ENCODE data around the gene RUSF1.
A peak's percentile ranks its signal among the peaks of the same experiment; 100 is the strongest.
"Not testable (repeated sequence)": the region's sequence is repeated elsewhere in the genome, so short reads cannot be mapped to it uniquely, and the experiment has no call there.

The RUSF1 gene

DNA sequence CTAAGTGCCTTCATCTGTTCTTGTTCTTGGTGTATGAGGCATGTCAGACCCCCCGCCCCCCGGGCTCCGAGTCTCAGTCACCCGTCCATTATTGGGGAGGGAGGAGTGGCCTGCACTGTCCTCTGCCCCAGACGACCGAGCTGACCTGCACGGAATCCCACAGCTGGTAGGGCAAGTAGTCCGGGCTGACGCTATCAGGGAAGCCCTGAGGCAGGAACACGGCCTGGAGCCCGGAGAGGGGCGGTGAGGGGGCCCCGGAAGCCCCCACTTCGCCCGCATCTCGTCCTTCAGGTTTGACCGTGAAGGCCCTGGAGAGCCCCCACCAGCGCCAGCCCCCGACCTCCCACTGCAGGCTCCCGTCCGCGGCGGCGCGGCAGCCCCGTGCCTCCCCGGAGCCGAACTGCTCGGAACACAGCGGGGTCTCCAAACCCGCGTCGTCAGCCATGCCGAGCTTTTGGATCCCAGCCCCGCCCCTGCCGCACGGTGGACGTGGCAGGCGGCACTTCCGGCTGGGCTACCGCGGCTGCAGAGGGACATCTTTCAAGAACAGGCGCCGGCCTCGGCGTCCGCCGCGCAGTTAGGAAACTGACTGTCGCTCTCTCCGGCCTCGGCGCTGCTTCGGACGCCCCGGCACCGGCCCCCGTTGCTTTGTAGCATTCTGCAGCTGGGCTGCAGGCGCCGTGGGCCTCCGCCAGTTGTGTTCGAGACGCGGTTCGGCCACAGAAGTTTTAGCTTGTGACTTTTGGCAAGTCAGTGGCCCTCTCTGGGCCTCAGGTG is at the start of gene RUSF1:
Gene RUSF1, minus strand, starts transcription at position 463 of the 777 bp plus-strand sequence. Its CDS starts 18 bp downstream, at position 445.
- Histone ChIP-seq H3K4me2 (ENCODE audit: low read depth, low read length, poor library complexity, severe bottlenecking) (peak within 1 kb of the TSS; percentile 81), H3K9me2 (replicated peaks; ENCODE audit: insufficient read depth, low read length) (no peaks in the 10 kb centered on the region), H3K27me3 (ENCODE audit: low read length) (no peaks in the 10 kb centered on the region), H3K9ac (ENCODE audit: low read length) (peak within 1 kb of the TSS; percentile 84), H3K79me2 (ENCODE audit: insufficient read depth, low read length) (peaks cover 11% of the 10 kb centered on the region; the same call in 1 of the 2 replicates), H3K36me3 (ENCODE audit: low read length) (no peaks in the 10 kb centered on the region), H3K27ac (ENCODE audit: low read depth, low read length) (peak within 1 kb of the TSS; percentile 55), H3K9me3 (ENCODE audit: insufficient read depth, low read length) (no peaks in the 10 kb centered on the region), H2AFZ (ENCODE audit: low read depth, low read length, severe bottlenecking) (peak within 1 kb of the TSS; percentile 98), H4K20me1 (ENCODE audit: low read depth, low read length) (no peaks in the 10 kb centered on the region), H3F3A (ENCODE audit: insufficient read depth) (no peaks in the 10 kb centered on the region), H3K4me3 (ENCODE audit: insufficient read depth, low read length, poor library complexity, severe bottlenecking) (peak within 1 kb of the TSS; percentile 93)
- TF ChIP-seq, protein P1, sequence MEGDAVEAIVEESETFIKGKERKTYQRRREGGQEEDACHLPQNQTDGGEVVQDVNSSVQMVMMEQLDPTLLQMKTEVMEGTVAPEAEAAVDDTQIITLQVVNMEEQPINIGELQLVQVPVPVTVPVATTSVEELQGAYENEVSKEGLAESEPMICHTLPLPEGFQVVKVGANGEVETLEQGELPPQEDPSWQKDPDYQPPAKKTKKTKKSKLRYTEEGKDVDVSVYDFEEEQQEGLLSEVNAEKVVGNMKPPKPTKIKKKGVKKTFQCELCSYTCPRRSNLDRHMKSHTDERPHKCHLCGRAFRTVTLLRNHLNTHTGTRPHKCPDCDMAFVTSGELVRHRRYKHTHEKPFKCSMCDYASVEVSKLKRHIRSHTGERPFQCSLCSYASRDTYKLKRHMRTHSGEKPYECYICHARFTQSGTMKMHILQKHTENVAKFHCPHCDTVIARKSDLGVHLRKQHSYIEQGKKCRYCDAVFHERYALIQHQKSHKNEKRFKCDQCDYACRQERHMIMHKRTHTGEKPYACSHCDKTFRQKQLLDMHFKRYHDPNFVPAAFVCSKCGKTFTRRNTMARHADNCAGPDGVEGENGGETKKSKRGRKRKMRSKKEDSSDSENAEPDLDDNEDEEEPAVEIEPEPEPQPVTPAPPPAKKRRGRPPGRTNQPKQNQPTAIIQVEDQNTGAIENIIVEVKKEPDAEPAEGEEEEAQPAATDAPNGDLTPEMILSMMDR (IDR thresholded peaks at IDR 0.05; ENCODE audit: insufficient read depth, low read length, poor library complexity, severe bottlenecking) = no peak
- TF ChIP-seq EZH2phosphoT487 (conservative IDR thresholded peaks at IDR 0.05; ENCODE audit: low read length) = no peak

DNA sequence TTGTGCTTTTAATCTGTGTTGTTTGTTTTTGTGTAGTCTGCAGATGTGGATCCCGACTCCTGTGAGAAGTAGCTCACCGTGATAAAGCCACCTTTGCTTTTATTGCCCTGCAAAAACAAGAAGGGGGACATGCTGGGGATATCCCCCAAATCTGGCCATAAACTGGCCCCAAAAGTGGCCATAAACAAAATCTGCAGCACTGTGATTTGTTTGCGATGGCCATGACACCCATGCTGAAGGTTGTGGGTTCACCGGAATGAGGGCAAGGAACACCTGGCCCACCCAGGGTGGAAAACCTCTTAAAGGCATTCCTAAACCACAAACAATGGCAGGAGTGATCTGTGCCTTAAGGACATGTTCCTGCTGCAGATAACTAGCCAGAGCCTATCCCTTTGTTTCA is 34.6 kb upstream of the RUSF1 start:
- Histone ChIP-seq H3K27ac (ENCODE audit: low read depth, low read length) (no peak overlapping the region), H3K36me3 (ENCODE audit: low read length) (no peaks in the 10 kb centered on the region), H3K9ac (ENCODE audit: low read length) (no peak overlapping the region), H3K27me3 (ENCODE audit: low read length) (no peaks in the 10 kb centered on the region), H3K4me2 (ENCODE audit: low read depth, low read length, poor library complexity, severe bottlenecking) (no peak overlapping the region), H2AFZ (ENCODE audit: low read depth, low read length, severe bottlenecking) (no peak overlapping the region), H3F3A (ENCODE audit: insufficient read depth) (no peaks in the 10 kb centered on the region), H3K79me2 (ENCODE audit: insufficient read depth, low read length) (no peaks in the 10 kb centered on the region), H3K9me2 (replicated peaks; ENCODE audit: insufficient read depth, low read length) (no peaks in the 10 kb centered on the region), H4K20me1 (ENCODE audit: low read depth, low read length) (no peaks in the 10 kb centered on the region), H3K9me3 (ENCODE audit: insufficient read depth, low read length) (no peaks in the 10 kb centered on the region), H3K4me3 (ENCODE audit: insufficient read depth, low read length, poor library complexity, severe bottlenecking) (no peak overlapping the region)
- TF ChIP-seq EZH2phosphoT487 (conservative IDR thresholded peaks at IDR 0.05; ENCODE audit: low read length) = no peak
- TF ChIP-seq, protein P1 (IDR thresholded peaks at IDR 0.05; ENCODE audit: insufficient read depth, low read length, poor library complexity, severe bottlenecking) = no peak

DNA sequence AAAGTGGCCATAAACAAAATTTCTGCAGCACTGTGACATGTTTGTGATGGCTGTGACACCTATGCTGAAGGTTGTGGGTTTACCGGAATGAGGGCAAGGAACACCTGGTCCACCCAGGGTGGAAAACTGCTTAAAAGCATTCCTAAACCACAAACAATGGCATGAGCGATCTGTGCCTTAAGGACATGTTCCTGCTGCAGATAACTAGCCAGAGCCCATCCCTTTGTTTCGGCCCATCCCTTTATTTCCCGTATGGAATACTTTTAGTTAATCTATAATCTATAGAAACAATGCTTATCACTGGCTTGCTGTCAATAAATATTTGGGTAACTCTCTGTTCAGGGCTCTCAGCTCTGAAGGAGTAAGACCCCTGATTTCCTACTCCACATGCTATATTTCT is 31.6 kb upstream of the RUSF1 start:
- not testable (repeated sequence) for H3K27me3 ChIP-seq (ENCODE audit: low read length); H3K79me2 ChIP-seq (ENCODE audit: insufficient read depth, low read length); H3K27ac ChIP-seq (ENCODE audit: low read depth, low read length)

DNA sequence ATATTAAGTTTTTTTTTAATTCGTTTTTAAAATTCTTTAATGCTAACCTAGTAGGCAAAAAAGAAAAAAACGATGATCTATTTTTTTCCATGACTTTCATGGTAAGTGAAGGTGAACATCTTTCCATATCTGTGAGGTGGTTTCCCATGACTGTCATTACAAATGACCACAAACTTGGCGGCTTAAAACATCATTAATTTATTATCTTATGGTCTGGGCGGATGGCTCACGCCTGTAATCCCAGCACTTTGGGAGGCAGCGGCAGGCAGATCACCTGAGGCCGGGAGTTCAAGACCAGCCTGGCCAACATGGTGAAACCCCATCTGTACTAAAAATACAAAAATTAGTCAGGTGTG is 30.0 kb upstream of the RUSF1 start:
- H3K9me2 ChIP-seq (replicated peaks; ENCODE audit: insufficient read depth, low read length); H2AFZ ChIP-seq (ENCODE audit: low read depth, low read length, severe bottlenecking); H3K9ac ChIP-seq (ENCODE audit: low read length); H4K20me1 ChIP-seq (ENCODE audit: low read depth, low read length); H3K79me2 ChIP-seq (ENCODE audit: insufficient read depth, low read length); H3K4me2 ChIP-seq (ENCODE audit: low read depth, low read length, poor library complexity, severe bottlenecking); H3K9me3 ChIP-seq (ENCODE audit: insufficient read depth, low read length); H3F3A ChIP-seq (ENCODE audit: insufficient read depth); H3K36me3 ChIP-seq (ENCODE audit: low read length); H3K4me3 ChIP-seq (ENCODE audit: insufficient read depth, low read length, poor library complexity, severe bottlenecking); H3K27ac ChIP-seq (ENCODE audit: low read depth, low read length); H3K27me3 ChIP-seq (ENCODE audit: low read length): not testable (repeated sequence)

More for the DNA sequence above, 31.6 kb upstream of the RUSF1 start:
- H3K36me3 ChIP-seq (ENCODE audit: low read length); H3K4me3 ChIP-seq (ENCODE audit: insufficient read depth, low read length, poor library complexity, severe bottlenecking); H3K4me2 ChIP-seq (ENCODE audit: low read depth, low read length, poor library complexity, severe bottlenecking); H4K20me1 ChIP-seq (ENCODE audit: low read depth, low read length); H3K9ac ChIP-seq (ENCODE audit: low read length); H3K9me3 ChIP-seq (ENCODE audit: insufficient read depth, low read length); H2AFZ ChIP-seq (ENCODE audit: low read depth, low read length, severe bottlenecking); H3F3A ChIP-seq (ENCODE audit: insufficient read depth); H3K9me2 ChIP-seq (replicated peaks; ENCODE audit: insufficient read depth, low read length): not testable (repeated sequence)
